ENCODE results near the gene FYCO1.

GRCh38 chr3:45962033-45962432 lies 33.6 kb downstream of the FYCO1 start:
- TF ChIP-seq GATA3 (IDR thresholded peaks at IDR 0.05; ENCODE audit: low read depth, low read length) (no peak), GATA2 (IDR thresholded peaks at IDR 0.05; ENCODE audit: low read depth, low read length) (no peak)
